DMS79 (cell line): ENCODE measurements around the gene BNC2.
"Not testable (repeated sequence)": the region's sequence is repeated elsewhere in the genome, so short reads cannot be mapped to it uniquely, and the experiment has no call there.

Source experiments
- DNase-seq: peaks from one replicate; lab custom pipeline; 2025; lab: John Stamatoyannopoulos, UW

The BNC2 gene, protein sequence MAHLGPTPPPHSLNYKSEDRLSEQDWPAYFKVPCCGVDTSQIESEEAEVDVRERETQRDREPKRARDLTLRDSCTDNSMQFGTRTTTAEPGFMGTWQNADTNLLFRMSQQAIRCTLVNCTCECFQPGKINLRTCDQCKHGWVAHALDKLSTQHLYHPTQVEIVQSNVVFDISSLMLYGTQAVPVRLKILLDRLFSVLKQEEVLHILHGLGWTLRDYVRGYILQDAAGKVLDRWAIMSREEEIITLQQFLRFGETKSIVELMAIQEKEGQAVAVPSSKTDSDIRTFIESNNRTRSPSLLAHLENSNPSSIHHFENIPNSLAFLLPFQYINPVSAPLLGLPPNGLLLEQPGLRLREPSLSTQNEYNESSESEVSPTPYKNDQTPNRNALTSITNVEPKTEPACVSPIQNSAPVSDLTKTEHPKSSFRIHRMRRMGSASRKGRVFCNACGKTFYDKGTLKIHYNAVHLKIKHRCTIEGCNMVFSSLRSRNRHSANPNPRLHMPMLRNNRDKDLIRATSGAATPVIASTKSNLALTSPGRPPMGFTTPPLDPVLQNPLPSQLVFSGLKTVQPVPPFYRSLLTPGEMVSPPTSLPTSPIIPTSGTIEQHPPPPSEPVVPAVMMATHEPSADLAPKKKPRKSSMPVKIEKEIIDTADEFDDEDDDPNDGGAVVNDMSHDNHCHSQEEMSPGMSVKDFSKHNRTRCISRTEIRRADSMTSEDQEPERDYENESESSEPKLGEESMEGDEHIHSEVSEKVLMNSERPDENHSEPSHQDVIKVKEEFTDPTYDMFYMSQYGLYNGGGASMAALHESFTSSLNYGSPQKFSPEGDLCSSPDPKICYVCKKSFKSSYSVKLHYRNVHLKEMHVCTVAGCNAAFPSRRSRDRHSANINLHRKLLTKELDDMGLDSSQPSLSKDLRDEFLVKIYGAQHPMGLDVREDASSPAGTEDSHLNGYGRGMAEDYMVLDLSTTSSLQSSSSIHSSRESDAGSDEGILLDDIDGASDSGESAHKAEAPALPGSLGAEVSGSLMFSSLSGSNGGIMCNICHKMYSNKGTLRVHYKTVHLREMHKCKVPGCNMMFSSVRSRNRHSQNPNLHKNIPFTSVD

DNA sequence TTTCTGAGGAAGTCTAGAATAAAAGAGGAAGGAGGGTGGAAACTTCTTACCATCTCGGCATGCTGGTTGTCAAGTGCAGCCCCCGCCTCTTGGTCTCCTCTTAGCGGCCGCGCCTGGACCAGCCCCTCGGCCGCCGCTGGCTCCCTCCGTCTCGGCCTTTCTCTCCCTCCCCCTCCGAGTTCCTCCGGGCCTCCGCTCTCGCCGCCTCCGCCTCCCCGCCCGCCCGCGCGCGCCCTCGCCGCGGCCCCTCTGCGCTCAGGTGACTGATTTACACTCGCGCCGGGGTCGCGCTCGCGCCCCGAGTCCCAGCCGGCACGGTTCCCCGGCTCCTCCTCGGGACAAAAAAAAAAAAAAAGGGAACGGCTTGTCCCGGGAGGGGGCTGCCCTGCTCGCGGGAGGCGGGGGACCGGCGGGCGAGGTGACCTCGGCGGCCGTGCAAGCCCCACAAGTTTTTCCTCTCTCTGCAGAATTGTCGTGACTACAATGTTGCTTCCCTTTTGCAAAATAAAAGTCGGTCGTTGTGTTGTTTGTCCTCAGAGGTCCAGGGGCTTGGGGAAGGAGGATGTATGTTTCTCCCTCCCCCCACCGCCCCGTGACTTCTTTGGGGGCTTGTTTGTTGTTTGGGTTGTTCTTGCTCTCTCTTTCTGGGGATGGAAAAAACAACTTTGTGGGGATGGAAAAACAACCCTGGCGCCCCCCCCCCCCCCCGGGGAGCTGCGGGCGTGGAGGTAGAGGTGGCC is at the start of gene BNC2:
TSS of gene BNC2 (minus strand) at position 75 of the 740 bp plus-strand sequence. CDS start at position 53, 22 bp downstream.
- no peak for DNase-seq

DNA sequence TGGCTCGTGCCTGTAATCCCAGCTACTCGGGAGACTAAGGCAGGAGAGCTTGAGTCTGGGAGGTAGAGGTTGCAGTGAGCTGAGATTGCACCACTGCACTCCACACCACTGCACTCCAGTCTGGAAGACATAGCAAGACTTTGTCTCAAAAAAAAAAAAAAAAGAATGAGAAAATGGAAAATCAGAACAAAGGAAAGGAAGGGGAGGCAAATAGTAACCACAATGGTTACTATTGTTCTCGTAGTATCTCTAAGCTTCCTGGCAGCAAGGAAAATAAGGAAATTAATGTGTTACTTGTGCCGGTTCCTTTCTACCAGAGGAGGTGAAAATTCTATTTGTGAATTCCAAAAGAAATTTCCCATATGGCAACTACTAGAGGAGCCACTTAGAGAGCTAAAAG is 48.5 kb upstream of the BNC2 start:
- no peak for DNase-seq

DNA sequence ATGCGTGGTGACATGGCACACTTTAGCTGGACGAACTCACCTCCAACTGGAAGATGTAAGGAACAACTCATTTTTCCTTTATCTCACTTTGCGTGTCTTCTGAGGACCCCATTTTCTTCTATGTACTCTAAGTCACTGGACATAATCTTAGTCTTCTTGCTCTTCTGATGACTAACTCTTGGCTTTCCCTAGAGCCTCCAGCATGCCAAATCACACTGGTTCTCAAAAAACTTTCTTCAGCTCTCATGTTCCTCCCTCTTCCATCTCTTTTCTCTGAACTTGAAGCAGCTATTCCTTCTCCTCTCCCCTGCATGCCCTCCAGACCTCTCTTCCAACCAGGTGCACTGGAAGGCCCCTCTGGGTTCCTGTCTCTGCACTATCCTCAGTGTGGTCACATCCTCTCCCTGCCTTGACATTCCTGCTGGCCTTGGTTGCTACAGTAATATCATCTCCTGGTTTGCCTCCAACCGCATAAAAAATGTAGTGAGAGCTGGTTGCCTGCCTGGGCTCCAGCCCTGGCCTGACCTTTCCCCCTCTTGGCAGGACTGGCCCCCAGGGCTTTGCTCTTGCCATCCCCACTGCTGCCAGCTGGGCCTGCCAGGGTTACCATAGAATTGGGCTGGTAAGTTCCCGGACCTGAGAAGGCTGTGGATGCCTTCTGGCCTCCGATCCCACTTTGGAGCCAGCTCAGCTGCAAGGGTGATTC is 44.8 kb upstream of the BNC2 start:
- no peak for DNase-seq

DNA sequence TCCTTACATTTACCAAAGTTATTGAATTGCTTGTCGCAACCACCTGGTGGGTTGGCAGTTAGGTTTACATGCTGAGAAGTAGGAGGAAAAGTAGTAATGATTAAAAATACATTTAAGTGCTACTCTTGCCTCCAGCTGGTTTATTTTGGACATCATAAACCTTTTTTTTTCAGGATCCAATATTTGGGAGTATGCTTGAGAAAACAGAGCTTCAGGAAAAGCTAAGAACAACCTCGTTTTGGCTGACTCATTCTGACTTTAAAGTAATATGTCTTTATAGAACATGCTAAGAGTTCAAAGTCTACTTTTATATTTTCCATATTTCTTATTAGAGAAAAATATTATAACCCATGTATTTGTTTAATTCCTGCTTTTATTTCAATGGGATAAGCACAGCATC is 41.7 kb upstream of the BNC2 start:
- no peak for DNase-seq

DNA sequence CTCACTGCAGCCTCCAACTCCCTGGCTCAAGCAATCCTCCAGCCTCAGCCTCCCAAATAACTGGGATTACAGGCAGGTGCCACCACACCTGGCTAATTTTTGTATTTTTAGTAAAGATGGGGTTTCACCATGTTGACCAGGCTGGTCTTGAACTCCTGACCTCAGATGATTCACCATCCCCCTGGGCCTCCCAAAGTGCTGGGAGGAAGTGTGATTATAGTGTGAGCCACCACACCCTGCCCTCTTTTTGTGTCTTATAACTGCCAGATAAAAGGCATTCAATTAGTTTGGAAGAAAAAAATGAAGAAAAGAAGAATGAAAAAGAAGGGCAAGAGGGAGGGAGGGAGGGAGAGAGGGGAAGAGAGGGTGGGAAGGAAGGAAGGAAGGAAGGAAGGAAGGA is 37.7 kb upstream of the BNC2 start:
- not testable (repeated sequence) for DNase-seq

DNA sequence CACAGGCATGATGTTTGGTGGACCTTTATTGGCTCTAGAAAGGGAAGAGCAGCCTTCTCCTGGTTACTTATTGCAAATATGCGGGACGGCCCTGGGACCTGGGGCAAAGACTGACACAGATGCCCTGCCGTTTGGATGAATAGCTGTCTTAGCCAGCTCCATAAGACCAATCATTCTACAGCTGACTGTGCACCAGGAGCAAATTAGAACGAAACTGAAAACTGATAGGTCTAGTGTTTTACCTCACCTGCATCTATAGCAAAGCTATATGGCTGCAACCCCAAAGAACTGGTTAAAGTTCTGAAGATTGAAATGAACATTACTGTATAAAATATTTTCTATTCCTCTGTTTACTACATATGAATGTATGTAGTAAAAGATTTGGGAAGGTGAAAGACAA is 34.2 kb upstream of the BNC2 start:
- no peak for DNase-seq

DNA sequence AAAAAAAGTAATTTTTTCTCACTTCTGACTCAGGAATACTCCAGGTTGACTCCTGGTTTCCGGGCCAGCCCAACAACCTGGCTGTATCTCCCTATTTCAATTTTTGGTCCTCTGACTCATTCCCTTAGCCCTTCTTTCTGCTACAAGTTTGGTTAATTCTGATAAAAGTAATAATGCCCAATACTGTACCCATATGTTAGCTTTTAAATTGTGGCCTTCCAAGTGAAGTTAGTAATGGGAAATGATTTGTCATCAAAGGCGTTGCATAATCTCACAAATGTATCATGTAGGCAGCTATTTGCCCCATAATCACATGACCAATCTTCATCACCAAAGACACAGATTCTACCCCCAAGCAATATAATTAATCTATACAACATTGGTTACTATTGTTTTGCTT is 31.1 kb upstream of the BNC2 start:
- DNase-seq = no peak

DNA sequence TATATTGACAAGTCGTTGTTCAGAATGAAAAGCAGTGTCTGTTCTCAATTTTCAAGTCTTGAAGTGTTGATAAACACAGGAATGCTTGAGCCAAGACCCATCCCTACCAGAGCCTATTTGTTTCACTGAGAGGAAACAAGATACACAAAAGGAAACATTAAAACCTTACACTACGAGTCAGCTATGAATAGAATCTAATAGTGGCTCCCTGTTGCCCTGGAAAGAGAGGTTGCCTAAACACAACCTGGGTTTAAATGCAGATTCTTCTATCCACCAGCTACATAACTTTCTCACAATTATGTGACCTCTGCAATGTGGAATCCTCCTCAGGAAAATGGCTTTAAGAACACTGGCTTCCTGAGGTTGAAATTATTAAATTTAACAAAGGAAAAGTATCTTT is 29.1 kb upstream of the BNC2 start:
- DNase-seq = no peak

DNA sequence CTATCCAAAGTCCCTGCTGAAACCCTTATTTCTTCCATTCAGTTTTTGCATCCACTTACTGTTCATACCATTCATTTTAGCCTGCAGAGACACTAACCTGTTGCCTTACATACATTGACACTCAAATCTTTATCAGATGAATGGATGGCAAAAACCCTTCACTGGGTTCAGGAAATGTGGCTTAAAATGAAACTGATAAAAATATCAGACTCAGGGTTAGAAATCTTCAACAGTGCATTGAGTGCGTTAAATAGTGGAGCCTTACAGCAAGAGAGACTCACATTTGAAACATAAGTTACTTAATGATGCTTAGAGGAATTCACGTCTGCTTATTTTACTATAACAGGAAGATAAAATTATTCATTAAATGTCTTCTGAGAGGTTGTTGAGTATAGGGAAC is 28.0 kb upstream of the BNC2 start:
- no peak for DNase-seq

DNA sequence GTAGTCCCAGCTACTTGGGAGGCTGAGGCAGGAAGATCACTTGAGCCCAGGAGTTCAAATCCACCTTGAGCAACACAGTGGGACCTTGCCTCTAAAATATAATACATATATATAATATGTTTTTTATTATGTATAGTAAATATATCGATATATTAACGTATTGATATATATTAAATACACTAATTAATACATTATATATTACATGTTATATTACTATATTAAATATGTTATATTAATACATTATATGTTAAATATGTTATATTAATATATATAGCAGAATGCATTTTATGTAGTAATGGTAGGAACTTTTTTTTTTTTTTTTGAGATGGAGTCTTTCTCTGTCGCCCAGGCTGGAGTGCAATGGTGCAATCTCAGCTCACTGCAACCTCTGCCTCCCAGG is 18.1 kb upstream of the BNC2 start:
- DNase-seq = no peak

DNA sequence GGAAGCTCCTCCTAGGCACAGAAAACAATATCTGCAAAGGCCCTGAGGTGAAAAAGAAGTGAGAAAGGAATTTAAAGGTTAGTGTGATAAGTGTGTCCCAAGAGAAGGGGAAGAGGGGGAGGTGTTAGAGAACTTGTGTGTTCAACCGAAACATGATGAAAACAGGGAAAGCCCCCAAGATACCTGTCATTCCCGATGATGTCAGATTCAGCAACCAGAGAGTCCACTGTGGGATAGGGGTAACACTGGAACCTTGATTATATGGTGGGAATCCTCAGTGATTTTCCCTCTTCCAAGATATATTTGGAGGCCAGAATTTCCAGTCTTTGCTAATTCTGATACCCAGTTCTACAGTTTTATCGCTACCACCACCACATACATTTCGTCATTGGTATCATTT is 15.5 kb upstream of the BNC2 start:
- DNase-seq = no peak

DNA sequence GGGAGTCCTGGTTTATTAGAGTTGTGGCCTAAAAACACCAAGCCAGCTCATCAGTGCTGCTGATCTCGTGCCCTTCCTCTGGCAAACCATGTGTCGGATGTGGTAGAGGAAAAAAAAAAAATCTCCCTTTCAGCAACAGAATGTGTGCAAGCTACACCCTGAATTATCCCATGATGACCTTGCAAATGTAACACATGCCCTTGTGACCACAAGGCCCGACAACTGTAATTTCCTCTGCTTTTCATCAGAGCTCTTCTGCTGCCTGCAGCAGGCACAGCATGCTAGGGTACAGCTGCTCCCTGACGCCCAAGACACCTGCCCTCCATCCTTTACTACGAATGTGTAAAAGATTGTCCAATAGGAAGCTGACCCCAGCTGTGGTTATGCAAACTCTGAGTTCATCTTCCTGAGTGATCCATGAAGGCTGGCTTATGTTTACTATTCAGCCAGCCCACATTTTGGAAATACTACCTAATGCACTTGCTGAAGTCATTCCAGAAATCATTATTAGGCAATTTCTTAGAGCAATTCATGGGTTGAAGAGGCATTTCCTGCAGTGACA is 14.6 kb upstream of the BNC2 start:
- DNase-seq = no peak

DNA sequence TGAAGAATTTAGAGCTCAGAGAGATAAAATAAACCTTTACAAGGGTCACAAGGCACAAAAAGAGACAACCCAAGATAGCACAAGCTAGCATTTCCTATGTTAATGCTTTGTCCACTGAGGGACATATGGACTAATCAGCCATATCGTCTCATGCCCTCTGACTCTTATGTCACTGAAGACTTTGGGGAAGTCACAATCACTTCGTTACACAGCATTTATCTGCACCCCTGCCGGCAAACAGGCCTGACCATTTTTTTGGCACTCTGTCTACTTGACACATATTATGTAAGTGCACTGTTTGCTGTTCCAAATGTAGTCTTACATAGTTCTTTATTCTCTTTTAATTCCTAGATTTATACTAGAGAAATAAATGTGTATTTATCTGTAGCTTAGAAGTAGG is 13.9 kb upstream of the BNC2 start:
- no peak for DNase-seq

DNA sequence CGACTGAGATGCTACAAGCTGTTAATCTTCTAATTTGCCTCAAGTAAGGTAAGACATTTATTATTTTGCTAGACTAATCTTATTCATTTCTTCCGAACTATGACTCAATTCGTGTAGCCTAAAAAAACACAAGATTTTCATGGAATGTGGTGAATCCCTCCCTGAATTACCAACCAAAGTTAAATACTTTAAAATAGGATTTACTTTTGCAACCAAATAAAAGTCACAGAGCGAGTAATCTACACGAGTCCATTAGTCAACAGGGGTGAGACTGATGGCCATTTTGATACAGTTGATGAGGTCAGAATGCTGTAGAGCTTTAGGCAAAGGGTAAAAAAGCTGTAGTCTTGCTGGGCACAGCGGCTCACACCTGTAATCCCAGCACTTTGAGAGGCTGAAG is 13.1 kb upstream of the BNC2 start:
- no peak for DNase-seq

DNA sequence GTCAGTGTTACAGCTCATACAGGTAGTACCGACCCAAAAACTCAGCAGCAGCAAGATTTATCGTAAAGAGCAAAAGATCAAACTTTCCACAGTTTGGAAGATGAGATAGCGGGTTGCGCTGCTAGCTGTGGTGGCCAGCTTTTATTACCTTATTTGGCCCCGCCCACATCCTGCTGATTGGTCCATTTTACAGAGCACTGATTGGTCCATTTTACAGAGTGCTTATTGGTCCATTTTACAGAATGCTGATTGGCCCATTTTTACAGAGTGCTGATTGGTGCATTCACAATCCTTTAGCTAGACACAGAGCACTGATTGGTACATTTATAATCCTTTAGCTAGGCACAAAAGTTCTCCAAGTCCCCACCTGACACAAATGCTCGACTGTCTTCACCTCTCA is 12.0 kb upstream of the BNC2 start:
- DNase-seq = not testable (repeated sequence)

DNA sequence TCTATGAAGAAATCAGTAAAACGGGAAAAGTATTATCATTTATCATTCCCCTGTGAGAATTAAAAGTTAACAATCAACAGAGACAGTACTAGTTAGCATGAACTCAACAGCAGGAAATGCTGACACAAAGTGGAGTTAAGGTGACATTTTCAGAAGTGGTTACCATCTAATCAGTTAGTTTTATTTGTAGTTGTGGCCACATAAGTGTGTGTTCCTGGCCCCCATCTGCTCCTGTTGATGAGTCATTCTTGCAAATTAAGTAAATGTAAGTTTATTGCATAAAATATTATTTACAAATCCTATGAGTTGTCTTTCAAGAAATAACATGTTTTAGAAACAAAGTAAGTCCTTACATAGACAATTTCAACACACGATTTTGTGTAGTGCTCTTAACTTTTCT is 8.9 kb upstream of the BNC2 start:
- no peak for DNase-seq

DNA sequence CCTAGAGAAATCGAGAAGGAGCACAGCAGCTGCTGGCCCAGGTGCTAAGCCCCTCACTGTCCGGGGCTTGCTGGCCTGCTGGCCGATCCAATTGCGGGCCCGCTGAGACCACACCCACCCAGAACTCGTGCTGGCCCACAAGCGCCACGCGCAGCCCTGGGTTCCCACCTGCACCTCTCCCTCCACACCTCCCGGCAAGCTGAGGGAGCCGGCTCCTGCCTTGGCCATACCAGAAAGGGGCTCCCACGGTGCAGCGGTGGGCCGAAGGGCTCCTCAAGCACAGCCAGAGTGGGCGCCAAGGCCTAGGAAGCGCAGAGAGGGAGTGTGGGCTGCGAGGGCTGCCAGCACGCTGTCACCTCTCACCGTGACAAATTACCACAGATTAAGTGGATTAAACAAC is 6.8 kb upstream of the BNC2 start:
- DNase-seq = no peak

DNA sequence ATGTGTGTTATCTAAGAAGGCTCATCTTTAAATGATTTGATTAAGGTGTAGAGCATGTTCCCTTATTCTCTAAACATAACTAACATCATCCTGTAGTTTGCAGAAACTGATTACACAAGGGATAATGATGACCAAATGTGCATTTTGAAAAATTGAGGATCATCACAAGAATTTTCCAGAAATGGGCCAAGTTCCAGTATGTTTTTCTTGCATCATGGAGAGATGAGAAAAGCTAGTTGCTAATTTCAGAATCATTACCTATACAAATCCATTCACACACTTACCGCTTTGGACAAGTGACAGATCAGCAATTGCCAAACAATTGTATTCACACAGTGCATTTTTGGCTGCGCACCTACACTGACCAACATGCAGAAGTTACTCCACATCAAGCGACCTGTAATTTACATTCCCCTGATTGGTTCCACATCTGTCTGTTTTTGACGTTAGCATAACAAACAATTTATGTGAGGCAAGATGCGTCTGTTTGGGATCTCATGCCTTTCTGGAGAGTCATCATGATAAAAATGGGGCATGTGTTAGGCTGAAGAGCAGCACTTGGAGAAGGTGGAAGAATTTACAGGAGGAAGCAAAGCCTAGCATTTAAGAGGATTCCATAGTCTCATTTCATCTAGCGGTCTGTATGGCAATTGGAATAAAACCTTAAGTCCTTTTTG is 2.8 kb upstream of the BNC2 start:
- DNase-seq = no peak

DNA sequence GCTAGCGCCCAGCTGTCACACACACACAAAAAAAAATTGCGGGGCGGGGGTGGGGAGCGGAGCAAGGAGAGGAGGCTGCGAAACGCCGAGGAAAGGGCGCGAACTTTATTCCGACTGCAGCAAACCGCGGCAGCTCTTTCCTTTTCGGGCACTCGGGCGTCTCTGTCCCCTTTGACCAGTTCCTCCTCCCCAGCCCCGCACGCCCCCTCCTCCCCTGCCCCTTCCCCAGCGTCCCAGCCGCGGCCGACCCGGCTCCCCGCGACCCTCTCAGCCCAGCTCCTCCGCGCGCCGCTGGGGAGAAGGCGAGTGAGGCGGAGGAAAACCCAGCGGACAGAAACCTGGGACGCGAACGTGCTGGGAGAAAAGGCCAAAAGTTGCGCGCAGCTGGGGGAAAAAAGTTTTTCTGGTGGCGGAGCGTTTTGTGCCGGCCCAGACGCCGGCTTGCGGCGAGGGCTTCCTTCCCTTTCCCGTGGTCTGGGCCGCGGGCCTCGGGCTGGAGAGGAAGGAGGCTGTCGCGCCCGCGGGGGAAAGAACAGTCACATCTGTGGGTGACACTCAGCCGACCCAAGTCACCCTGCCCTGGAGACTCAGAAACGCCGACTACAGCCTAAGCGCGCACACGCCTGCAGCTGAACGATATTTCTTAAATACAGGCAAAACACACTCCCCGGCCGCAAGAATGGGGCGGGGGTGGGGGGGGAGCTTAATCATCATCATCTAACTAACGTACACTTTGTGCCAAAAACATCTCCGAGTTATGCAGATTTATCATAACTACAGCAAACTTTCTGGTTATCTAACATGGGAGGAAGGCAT is 1.1 kb upstream of the BNC2 start:
- no peak for DNase-seq
